Measurements from ENCODE around the gene ITGAV. TPM values are rescaled to one million over a fixed set of nuclear protein-coding genes. Genes with fewer than 3 reads are reported as not detected.

ITGAV gene
- total RNA-seq, 4 donors from 2014 or later: 28.9 to 67.0 (median 52.1) TPM

DNA sequence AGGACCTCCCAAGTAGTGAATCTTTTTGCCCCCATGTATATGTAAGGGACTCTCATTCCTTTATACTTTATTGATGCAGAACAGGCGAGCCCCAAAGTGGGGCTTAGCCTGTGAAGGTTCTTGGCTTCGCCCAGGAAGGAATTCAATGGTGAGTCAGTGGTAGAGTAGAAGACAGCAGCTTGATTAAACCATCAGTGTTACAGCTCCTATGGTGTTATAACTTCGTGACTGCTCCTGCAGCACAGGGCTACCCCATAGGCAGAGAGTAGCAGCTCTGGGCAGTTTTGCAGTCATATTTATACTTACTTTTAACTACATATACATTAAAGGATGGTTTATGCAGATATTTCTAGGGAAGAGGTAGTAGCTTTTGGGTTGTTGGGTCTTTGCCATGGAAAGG is 115.0 kb downstream of the ITGAV start:
- no peaks in the 10 kb centered on the region for H3K27me3 ChIP-seq
- no peak for TF ChIP-seq POLR2A (IDR thresholded peaks at IDR 0.05)
- no peaks in the 10 kb centered on the region for H3K4me1 ChIP-seq
- H3K27ac ChIP-seq: no peak overlapping the region
- 69 to 86% methylated on average over 2 to 3 of the region's 3 CpGs for WGBS, 2 donors (ENCODE audit: low coverage in 1 of 2)
- H3K4me3 ChIP-seq: no peak overlapping the region
- intact Hi-C loops (cut with DNase I; ENCODE audit: low total_unique reads) (no loop called here), in situ Hi-C loops (cut with MboI; ENCODE audit: low pct_ligation_motif_present in 1 of 4, low pct_unique_long_range_greater_than_20kb in 1 of 4, low sequenced_read_pairs in 3 of 4) (no loop called here)
- no peaks in the 10 kb centered on the region for H3K9me3 ChIP-seq
- DNase-seq: no peak
- H3K36me3 ChIP-seq: no peaks in the 10 kb centered on the region

DNA sequence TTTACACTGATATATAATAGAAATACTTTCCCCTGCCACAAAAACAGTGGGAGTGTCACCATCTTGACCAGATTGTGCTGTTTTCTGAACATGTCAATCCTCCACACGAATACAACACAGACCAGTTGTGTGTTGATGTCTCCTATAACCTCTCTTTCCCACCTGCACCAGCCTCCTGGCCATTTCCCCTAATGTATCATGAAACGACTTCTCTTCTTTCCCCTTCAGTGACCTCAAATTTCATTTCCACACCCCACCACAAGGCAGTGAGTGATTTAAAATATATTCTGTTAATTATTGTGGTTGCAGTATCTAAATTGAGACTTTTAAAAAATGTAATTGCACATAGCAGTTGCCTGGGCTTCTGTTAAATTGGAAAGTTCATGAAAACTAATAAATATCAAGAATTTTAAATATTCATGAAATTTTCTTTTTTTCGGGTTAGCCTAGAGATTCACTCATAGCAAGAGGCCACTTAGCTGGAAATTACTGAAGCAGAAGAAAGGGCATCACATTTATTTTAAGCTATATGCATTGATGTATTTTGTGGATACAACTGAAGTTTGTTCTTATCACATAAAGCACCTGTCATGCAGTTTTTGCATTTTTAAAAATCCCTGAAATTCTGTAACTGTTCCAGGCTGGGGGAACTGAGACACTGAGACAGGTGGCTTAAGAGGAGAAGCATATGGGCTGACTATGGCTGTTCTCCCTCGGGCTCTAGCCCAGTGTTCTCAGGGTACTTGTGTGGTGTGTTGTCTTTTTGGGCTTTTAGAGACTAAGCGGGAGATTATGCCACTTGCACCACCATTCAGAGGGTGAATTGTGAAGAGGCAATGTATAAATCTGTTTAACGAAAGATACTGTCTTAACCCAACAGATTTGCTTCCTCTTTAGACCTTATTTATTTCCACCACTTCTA is 119.9 kb downstream of the ITGAV start:
- DNase-seq: no peak
- 80 to 83% methylated on average over 5 to 6 of the region's 6 CpGs for WGBS, 2 donors (ENCODE audit: low coverage in 1 of 2)
- no peaks in the 10 kb centered on the region for H3K9me3 ChIP-seq
- no peaks in the 10 kb centered on the region for H3K27me3 ChIP-seq
- H3K27ac ChIP-seq: no peak overlapping the region
- TF ChIP-seq, protein P1, sequence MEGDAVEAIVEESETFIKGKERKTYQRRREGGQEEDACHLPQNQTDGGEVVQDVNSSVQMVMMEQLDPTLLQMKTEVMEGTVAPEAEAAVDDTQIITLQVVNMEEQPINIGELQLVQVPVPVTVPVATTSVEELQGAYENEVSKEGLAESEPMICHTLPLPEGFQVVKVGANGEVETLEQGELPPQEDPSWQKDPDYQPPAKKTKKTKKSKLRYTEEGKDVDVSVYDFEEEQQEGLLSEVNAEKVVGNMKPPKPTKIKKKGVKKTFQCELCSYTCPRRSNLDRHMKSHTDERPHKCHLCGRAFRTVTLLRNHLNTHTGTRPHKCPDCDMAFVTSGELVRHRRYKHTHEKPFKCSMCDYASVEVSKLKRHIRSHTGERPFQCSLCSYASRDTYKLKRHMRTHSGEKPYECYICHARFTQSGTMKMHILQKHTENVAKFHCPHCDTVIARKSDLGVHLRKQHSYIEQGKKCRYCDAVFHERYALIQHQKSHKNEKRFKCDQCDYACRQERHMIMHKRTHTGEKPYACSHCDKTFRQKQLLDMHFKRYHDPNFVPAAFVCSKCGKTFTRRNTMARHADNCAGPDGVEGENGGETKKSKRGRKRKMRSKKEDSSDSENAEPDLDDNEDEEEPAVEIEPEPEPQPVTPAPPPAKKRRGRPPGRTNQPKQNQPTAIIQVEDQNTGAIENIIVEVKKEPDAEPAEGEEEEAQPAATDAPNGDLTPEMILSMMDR (IDR thresholded peaks at IDR 0.05): no peak
- TF ChIP-seq EP300 (IDR thresholded peaks at IDR 0.05; ENCODE audit: low read depth): no peak
- no peak for TF ChIP-seq POLR2A (IDR thresholded peaks at IDR 0.05)
- TF ChIP-seq POLR2AphosphoS5 (IDR thresholded peaks at IDR 0.05): no peak
- H3K4me3 ChIP-seq: no peak overlapping the region
- H3K36me3 ChIP-seq: no peaks in the 10 kb centered on the region
- intact Hi-C loops (cut with DNase I; ENCODE audit: low total_unique reads) (no loop called here), in situ Hi-C loops (cut with MboI; ENCODE audit: low pct_ligation_motif_present in 1 of 4, low pct_unique_long_range_greater_than_20kb in 1 of 4, low sequenced_read_pairs in 3 of 4) (no loop called here)
- H3K4me1 ChIP-seq: no peaks in the 10 kb centered on the region

DNA sequence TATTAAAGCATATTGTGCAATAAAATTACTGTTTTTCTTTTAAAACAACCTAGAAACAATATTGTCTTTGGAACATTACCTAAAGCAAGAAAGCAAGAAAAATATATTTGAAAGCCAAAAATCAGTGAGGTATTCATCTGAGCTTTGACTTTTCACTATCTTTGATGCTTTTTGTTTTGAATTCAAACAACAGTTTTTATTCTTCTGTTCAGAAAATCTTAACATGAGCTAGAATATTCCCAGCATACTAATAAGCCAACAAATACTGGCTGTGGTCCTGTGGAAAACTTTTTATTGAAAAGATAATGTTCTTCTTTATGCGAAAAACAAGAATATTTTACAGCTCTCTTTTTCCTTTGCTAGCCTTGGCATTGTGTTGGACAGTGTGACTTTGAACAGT is 123.8 kb downstream of the ITGAV start:
- no peak overlapping the region for H3K4me3 ChIP-seq
- no peaks in the 10 kb centered on the region for H3K4me1 ChIP-seq
- no peak overlapping the region for H3K27ac ChIP-seq
- no peaks in the 10 kb centered on the region for H3K27me3 ChIP-seq
- DNase-seq: no peak
- TF ChIP-seq, protein P1 (IDR thresholded peaks at IDR 0.05): no peak
- TF ChIP-seq POLR2A (IDR thresholded peaks at IDR 0.05) (no peak), EP300 (IDR thresholded peaks at IDR 0.05; ENCODE audit: low read depth) (no peak), POLR2AphosphoS5 (IDR thresholded peaks at IDR 0.05) (no peak)
- no peaks in the 10 kb centered on the region for H3K9me3 ChIP-seq
- WGBS, 2 donors (ENCODE audit: low coverage in 1 of 2): 85 to 94% methylated on average over 1 of the region's 1 CpG
- in situ Hi-C loops (cut with MboI; ENCODE audit: low pct_ligation_motif_present in 1 of 4, low pct_unique_long_range_greater_than_20kb in 1 of 4, low sequenced_read_pairs in 3 of 4) (no loop called here), intact Hi-C loops (cut with DNase I; ENCODE audit: low total_unique reads) (no loop called here)
- H3K36me3 ChIP-seq: no peaks in the 10 kb centered on the region

DNA sequence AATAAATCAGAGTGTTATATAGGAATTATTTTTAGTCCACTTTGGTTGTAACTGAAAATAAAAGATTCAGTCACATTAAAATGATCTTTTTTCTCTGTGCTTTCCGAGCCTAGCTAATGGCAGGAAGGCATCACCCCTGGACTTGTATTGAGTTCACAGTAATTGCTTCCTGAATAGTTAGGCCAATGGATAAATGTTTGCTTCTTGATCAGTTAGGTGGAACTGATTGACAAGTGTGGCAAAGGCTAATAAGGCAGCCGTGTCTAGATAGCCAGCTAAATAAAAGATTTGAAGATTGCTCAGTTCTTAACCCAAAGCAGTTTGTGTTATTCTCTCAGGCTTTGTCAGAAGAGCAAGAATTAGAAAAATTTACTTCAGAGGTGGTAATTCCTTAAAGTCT is 124.8 kb downstream of the ITGAV start:
- Histone ChIP-seq H3K4me3 (no peak overlapping the region), H3K36me3 (no peaks in the 10 kb centered on the region), H3K27ac (no peak overlapping the region), H3K9me3 (no peaks in the 10 kb centered on the region), H3K4me1 (no peaks in the 10 kb centered on the region), H3K27me3 (no peaks in the 10 kb centered on the region)
- intact Hi-C loops (cut with DNase I; ENCODE audit: low total_unique reads): no loop called here
- DNase-seq: no peak
- WGBS, 2 donors (ENCODE audit: low coverage in 1 of 2): 71 to 74% methylated on average over 2 of the region's 2 CpGs
- in situ Hi-C loops (cut with MboI; ENCODE audit: low pct_ligation_motif_present in 1 of 4, low pct_unique_long_range_greater_than_20kb in 1 of 4, low sequenced_read_pairs in 3 of 4): no loop called here
- no peak for TF ChIP-seq POLR2AphosphoS5 (IDR thresholded peaks at IDR 0.05)
- no peak for TF ChIP-seq POLR2A (IDR thresholded peaks at IDR 0.05)
- TF ChIP-seq, protein P1 (IDR thresholded peaks at IDR 0.05): no peak
- TF ChIP-seq EP300 (IDR thresholded peaks at IDR 0.05; ENCODE audit: low read depth): no peak
